GM18868 (cell line): Measurements from ENCODE around the gene PLCB3.
A peak's percentile ranks its signal among the peaks of the same experiment; 100 is the strongest.
"Not testable (repeated sequence)": the region's sequence is repeated elsewhere in the genome, so short reads cannot be mapped to it uniquely, and the experiment has no call there.

Experiments
- ATAC-seq: cut with Tn5 transposase; IDR thresholded peaks from one replicate; pipeline ENCODE4 v1.9.1; 2021; ENCODE audit warnings: mild to moderate bottlenecking, moderate library complexity; ENCODE audit not compliant: unreplicated experiment

The PLCB3 gene

GRCh38 chr11:64235437-64236161, 15.7 kb upstream of the PLCB3 start:
- ATAC-seq = no peak

GRCh38 chr11:64237484-64237951, 13.8 kb upstream of the PLCB3 start:
- no peak for ATAC-seq

DNA sequence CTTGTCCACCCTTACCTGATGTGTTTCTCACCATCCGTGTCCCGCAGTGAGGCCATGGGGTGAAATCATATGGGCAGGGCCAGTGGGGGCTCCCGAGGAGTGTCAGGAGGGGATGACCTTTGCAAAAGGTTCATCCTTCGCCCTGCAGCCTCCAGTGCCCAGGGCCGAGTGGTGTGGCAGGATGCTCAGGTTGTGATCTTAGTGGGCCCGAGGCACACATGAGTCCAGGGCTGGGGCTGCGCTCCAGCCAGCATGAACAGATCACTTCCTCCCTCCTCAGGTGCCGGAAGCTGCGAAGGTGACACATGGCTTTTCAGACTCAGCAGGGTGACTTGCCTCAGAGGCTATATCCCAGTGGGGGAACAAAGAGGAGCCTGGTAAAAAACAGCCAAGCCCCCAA, 13.3 kb upstream of the PLCB3 start:
- no peak for ATAC-seq

DNA sequence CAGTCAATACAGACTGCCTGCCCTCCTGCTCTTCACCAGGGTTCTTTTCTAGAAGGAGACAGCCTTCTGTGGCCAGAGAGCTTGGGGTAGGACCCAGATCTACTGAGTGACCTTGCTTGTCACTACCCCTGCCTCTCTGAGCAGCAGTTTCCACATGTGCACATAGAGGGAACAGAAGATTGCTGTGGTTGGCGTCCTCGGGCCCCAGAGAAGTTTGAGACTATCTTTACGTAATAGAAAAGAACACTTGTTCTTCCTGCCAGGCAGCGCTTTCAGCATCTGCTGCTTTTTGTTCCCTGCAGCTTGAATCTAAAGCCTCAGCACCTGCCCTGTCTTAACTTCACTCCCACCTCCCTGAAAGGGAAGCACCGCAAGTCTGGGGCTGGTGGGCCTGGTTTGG, 12.3 kb upstream of the PLCB3 start:
- ATAC-seq = no peak

- ATAC-seq = no peak
Measured at GRCh38 chr11:64239662-64240434, 11.5 kb upstream of the PLCB3 start.

- peak; percentile 47 for ATAC-seq
Measured at GRCh38 chr11:64240435-64241240, 10.7 kb upstream of the PLCB3 start, which contains the start of gene FKBP2. TSS of gene FKBP2 (plus strand) at chr11:64241095. CDS start at chr11:64242388, 1,293 bp downstream.

- ATAC-seq = peak; percentile 76
Measured at GRCh38 chr11:64241241-64241490, 10.2 kb upstream of the PLCB3 start.

- ATAC-seq = peak; percentile 1
Measured at GRCh38 chr11:64241491-64242374, 9.6 kb upstream of the PLCB3 start.

- no peak for ATAC-seq
Measured at GRCh38 chr11:64243236-64243854, 8.0 kb upstream of the PLCB3 start.

DNA sequence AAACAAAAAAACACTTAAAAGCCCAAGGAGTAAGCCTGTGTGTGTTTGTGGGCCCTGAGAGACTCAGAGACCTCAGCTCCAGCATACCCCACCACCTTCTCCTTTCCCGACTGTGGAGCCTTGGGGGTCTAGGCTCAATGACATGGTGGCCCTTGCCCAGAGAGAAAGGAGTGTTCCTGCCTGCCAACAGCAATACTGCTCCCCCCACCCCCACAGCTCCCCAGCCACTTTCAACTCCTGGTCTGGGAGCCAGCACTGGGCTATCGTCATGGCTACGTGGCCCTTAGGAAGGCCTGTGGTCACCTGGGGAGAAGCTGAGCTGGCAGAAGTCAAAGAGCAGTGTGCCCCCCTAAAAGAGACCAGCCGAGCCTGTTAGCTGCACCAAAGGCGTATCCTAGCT, 7.2 kb upstream of the PLCB3 start:
- no peak for ATAC-seq

DNA sequence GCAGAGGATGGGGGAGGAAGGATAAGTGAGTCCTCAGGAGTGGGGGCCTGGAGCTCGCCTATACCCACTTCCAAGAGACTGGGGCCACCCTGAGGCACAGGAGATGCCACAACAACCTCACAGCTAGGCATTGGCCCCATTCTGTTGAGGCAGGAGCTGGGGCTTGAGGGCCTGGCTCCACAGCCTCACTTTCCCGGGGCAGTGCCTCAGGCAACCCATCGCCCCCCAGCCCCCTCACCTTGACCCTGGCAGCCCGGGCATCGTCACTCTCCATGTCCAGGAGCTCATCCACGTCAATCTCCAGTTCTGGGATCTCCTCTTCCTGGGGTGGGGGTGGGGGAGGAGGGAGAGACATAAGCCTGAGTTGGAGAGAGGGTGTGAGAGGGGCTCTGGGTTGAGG, 6.4 kb upstream of the PLCB3 start:
- ATAC-seq = no peak

- ATAC-seq = no peak
Measured at GRCh38 chr11:64245401-64245796, 5.9 kb upstream of the PLCB3 start.

DNA sequence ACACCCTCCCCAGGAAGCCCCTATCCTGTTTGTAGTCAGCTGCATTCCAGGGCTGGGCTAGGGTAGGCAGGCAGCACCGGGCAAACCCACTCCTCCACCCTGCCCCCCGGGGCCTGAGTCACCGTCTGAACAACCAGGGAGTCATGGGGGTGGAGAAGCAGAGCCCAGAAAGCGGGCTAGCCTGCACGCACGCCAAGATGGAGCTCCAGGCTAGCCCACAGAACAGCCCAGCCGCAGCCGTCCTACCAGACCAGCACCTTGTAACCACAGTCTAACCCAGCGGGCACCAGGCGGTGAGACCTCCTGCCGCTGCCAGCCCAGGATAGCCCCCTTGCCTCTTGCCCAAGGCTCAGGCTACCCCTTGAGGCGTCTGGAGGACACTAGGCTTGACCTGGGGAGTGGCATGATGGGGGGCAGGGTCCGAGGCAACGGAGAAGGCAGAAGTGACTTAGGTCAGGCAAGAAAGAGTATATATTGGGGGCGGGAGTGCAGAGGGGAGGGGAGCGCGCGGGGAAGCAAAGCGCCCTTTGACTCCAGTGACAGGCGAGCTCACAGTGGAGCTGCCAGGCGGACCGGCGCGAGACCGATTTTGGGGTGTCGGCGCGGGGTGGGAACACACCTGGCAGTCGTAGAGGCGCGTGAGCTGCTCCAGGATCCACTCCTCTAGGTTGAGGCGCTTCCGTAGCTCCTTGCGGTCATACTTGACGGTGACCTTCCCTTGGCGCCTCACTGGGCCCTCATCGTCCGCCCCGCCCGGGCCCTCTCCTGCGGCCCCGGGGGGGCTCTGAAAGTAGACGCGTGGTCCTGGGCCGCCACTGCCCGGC, 5.3 kb upstream of the PLCB3 start:
- ATAC-seq = no peak

GRCh38 chr11:64246621-64246870, 4.8 kb upstream of the PLCB3 start:
- not testable (repeated sequence) for ATAC-seq

DNA sequence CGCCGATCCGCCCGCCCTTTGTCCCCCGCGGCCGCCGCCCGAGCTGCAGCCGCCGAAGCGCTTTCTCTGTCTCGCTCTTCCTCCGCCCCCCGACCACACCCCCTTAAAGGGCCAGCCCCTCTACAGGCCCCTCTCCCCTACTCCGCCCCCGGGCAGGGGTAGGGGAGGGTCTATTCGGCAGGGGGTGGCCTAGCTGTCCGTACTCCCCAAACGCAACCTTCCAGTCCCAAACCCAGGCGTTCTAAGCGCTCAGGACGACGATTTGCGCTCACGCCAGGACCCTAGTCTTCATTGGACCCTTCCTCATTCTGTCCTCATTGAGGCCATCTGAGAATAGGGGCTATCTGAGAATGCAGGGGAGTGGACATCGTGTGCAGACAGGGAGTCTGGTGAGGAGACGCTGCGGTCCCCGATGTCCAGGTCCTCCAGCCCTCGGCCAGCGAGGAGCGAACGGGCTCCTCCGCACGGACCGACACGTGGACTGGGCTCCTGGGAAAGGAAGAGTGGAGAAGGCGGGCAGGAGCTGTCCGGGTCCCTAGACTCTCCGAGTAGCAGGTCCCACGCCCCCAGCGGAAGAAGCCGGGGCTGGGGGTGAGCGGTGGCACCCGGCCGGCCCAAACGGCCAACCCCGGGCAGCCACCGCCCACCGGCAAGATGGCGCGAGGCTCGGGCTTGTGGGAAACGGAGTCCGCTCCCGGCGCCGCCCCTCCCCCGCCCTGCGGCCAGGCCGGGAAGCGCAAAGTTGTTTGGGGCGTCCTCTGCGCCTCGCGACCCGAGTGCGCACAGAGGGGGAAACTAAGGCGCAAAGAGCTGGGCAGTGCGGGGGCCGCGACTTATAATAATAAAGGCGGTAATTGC, 4.2 kb upstream of the PLCB3 start, which contains the start of gene PPP1R14B:
TSS of gene PPP1R14B (minus strand) at position 73 of the 858 bp plus-strand sequence. CDS start 270 bp downstream, outside the sequence.
- no peak for ATAC-seq

- ATAC-seq = no peak
Measured at GRCh38 chr11:64247729-64248531, 3.4 kb upstream of the PLCB3 start.

GRCh38 chr11:64248578-64248977, 2.8 kb upstream of the PLCB3 start:
- no peak for ATAC-seq

- ATAC-seq = no peak
Measured at GRCh38 chr11:64249038-64249437, 2.3 kb upstream of the PLCB3 start.
